GM19452 (cell line): ENCODE measurements around the gene NFATC4.
"Not testable (repeated sequence)": the region's sequence is repeated elsewhere in the genome, so short reads cannot be mapped to it uniquely, and the experiment has no call there.

ENCODE experiments used
- ATAC-seq: cut with Tn5 transposase; IDR thresholded peaks from one replicate; pipeline ENCODE4 v1.9.1; 2021; ENCODE audit not compliant: unreplicated experiment

Gene NFATC4

DNA sequence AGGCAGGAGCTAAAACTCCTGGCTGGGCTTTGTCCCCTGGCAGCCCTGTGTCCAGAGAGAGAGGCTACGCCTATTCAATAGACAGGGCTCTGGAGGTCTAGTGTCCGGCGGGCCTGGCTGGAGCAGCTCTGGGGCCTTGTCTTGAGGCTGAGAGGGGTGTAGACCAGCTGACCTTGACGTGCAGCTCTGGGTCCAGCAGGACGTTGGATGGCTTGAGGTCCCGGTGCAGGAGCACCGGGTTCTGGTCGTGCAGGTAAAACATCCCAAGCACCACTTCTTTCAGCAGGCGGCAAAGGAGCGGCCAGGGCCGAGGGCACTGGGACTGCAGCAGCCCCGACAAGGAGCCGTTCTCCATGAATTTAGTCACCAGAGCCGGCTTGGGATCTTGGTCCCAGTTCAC, 29.1 kb upstream of the NFATC4 start:
- no peak for ATAC-seq

DNA sequence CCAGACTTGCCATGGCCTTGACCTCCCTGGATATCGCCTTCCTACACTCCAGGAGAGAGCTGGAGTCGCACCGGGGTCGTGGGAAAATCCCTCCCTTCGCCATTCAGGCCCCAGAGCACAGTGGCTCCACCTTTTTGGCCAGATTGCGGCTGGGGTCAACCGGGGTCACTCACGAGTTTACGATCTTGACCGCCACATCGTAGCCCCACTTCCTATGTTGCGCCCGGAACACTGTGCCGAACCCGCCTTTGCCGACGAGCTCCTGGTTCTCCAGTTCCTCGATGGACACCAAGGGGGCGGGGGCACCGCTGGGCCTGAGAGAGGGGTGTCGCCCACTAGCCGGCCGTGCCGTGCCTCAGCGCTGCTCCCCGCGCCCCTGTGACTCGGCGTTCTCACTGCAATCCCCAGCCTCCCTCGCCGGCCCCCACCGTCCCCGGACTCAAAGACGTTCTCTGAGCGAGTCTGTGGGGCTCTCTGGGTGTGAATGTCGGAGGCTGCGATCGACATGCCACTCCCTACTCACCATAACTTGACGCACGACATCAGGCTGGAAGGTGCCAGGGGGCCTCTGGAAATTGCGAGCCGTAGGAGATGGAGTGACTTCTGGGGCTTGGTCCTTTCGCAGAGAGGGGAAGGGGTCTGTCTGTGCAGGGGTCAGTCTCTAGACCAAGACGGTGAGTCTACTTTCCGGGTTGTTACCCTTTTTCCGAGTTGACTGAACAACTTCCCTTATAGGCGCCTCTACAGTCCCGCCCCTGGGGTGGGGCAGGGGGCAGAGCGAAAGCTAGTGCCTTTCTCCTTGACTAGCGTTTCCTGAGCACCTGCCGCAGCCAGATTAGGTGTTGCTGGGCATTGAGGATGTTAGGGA, 28.5 kb upstream of the NFATC4 start, which contains the start of gene RIPK3:
RIPK3 (minus strand) TSS at position 708 of the 868 bp plus-strand sequence; CDS start at position 543, 165 bp downstream.
- ATAC-seq: peak; percentile 83

DNA sequence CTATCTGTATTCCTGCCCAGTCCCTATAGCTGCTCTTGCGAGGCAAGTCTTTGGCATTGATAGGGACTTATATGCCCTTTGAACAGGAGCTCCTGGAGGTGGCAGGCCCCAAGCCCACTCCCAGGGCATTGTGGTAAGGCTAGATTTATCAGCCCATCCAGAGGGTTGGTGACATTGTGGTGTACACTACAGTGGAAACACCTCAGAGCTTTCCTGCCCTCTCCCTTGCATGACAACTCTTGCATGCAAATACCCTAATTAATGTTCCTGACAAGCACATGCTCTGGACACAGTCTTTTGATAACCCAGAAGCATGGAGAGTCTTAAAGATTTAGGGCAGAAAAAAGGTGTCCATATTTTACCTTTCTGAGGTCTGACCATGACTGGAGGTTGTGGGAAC, 27.4 kb upstream of the NFATC4 start:
- ATAC-seq: no peak

GRCh38 chr14:24342889-24343288, 25.1 kb upstream of the NFATC4 start:
- ATAC-seq: no peak

DNA sequence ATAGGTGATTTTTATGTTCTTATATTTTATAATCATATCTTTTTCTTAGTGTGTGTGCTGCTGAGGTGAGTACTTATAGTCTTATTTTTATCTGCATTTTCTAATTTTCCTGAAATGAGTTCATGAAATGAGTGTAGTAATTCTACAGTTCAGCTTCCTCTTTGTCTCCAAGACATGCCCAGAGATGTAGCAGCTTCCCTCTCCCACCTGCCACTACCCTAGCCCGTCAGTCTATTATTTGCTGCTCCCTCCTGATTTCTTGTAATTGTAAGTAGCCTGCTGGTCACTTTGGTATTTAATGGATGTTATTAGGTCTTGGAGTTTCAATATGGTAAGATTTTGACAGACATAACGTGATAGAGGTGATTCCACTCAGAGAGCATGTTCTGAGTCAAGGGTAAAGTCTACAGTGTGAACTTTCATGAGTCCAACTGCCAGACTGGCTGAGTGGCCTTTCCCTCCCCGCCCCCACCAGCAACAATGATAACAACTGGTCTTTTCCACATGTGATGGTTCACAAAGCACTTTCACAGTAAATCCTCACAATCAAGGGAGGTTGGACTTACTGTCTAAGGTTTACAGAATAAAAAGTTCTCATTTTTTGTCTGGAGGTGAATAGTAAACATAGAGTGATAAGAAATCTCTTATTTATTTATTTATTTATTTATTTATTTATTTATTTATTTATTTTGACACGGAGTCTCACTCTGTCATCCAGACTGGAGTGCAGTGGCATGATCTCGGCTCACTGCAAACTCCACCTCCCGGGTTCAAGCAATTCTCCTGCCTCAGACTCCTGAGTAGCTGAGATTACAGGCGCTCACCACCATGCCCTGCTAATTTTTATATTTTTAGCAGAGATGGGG, 24.0 kb upstream of the NFATC4 start:
- ATAC-seq: no peak

- ATAC-seq: no peak
These were observed 20.9 kb upstream of the NFATC4 start for GRCh38 chr14:24347134-24347533.

DNA sequence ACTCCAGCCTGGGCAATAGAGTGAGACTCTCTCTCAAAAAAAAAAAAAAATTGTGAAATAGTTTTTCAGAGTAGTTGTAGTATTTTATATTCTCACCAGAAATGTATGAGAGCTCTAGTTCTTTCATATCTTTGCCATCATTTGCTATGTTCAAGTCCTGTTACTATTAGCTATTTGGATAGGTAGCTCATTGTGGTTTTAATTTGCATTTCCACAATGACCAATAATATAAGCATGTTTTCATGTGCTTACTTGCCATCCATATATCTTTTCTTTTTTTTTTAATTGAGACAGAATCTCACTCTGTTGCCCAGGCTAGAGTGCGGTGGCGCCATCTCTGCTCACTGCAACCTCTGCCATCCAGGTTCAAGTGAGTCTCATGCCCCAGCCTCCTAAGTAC, 19.8 kb upstream of the NFATC4 start:
- ATAC-seq: no peak

DNA sequence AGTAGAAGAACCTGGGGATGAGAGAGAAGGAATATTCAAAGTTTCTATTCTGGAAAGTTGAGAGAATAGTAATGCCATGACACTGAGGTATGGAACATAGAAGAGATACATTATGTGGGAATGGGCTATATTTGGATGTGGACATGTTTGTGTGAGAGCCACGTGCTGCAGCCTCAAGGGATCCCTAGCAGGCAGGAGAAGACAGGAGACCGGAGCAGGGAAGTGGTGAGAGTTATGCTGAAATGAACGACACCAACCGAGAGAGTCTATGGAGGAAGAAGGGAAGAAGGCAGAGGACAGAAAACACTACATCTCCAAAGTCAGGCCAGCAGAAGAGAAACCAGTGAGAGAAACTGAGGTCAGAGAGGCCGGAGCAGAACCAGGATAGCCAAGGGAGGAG, 18.2 kb upstream of the NFATC4 start:
- no peak for ATAC-seq

DNA sequence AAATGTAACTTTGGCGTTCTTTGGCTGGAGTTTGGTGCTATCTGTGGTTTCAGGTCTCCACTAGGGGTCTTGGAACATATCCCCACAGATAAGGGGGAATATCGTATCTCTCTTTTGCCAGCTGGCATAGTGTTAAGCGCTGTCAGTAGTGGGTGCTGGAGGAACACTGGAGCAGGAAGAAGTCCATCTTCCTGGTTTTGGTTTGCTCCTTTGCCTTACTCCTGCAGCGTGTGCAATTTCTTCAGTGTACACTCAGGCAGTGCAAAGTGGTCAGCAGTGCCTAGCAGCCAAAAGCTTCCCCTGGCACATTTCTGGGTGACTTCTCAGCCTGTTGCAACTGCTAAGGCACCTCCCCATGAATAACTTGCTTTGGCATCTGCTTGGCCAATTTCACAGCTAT, 16.5 kb upstream of the NFATC4 start:
- ATAC-seq: no peak

DNA sequence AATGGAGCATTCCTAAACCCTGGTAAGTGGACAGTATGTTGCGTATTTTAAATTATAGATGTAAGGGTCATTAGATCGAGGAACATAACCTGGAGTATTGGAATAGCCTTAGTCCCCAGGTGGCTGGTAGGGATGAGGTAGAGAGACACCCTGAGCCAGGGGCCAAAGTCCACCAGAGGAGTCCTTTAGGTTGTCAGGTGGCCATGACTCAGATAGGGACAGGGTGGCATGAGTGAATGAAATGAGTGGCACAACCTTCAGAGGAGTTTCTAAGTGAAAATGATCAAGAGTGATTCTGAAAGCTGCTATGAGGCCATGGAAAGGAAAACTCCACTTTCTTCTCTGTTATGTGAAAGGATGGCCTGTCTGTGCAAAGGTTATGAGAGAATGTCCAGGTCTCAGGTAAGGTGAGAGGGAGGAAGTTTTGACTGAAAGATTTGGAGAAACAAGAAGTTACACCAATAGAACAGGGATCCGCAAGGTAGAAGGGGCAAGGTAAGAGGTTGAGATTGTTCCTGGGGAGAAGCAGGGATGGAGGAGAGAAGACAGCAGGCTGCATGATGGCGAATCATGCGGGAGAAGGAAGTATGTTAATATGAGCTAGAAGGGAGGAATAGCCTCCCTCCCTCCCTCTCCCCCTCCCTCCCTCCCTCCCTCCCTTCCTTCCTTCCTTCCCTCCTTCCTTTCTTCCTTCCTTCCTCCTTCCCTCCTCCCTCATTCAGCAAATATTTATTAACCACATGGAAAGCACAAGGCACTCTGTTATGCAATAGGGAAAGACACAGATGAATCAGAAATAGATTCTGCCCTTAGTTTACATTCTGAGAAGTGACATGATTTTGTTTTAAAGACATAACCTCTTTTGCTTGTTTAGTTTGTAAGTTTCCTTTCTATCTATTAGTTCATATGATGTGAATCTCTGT, 14.2 kb upstream of the NFATC4 start:
- ATAC-seq: no peak

DNA sequence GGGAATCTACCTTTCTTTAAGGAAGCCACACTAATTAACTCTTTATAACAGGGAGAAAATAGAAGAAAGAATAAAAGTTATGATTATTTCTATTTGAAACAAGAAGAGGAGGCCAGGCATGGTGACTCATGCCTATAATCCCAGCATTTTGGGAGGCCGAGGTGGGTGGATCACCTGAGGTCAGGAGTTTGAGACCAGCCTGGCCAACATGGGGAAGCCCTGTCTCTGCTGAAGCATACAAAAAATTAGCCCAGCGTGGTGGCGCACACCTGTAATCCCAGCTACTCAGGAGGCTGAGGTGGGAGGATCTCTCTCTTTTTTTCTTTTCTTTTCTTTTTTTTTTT, 13.5 kb upstream of the NFATC4 start:
- not testable (repeated sequence) for ATAC-seq

- ATAC-seq: no peak
These were observed 13.0 kb upstream of the NFATC4 start for GRCh38 chr14:24355009-24355408.

DNA sequence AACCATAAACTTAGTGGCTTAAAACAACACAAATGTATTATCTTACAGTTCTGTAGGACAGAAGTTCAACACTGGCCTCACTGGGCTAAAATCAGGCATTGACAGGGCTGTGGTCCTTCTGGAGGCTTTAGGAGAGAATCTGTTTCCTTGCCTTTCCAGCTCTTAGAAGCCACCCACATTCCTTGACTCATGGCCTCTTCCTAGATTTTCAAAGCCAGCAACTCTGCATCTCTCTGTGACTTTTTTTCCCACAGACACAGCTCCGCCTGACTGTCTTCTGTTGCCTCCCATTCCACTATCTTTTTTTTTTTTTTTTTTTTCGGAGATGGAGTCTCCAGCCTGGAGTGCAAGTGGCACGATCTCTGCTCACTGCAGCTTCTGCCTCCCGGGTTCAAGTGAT, 11.8 kb upstream of the NFATC4 start:
- no peak for ATAC-seq

DNA sequence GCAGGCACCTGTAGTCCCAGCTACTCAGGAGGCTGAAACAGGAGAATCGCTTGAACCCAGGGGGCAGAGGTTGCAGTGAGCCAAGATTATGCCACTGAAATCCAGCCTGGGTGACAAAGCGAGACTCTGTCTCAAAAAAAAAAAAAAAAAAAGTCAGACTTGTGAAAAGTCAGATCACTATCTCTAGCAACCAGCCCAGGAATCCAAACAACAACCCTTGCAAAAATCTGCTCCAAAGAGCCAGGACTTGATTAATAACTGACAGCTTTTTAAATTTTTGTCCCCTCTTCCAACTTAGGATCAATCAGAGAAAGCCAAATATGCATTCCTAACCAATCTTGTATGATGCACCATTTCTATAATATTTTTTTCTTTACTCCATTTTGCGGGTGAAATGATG, 7.7 kb upstream of the NFATC4 start:
- no peak for ATAC-seq

DNA sequence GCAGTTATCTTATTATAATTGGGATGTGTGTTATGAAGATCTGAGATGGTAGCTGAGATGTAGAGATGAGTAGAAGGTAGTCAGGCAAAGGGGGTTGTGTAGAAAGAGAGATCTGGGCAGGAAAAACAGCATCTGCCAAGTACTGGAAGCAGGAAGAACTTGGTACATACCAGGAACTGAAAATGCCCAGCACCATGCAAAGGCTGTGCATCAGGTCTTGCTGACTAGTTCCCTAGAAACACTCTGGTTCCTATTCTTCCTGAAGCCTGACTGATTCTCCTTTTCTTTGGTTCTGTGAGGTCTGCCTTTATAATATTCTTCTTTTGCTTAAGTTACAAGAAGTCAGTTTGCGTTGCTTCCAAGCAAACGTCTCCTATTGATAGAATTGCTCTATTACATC, 6.7 kb upstream of the NFATC4 start:
- ATAC-seq: no peak

DNA sequence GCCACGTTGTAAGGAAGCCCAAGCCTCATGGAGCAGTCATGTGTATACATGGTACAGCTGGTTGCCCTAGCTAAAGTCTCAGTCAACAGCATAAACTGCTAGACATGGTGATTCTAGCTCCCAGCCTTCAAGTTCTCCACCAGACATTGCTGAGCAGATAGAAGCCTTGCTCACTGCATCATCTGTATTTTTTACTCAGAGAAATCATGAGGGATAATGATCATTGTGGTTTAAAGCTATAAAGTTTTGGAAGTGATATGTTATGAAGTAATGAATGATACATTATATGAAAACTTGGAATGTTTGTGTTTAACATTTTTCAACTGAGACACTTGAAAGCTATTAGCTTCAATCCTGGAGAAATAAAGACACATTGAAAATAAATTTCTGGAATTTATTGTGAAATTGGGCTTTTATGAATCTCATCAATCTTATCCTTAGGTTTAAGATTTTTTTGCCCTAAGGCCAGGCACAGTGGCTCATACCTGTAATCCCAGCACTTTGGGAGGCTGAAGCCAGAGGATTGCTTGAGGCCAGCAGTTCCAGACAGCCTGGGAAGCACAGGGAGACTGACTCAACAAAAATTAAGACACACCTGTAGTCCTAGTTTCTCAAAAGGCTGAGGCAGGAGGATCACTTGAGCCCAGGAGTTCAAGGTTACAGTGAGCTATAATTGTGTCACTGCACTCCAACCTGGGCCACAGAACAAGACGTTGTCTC, 5.6 kb upstream of the NFATC4 start:
- ATAC-seq: no peak

DNA sequence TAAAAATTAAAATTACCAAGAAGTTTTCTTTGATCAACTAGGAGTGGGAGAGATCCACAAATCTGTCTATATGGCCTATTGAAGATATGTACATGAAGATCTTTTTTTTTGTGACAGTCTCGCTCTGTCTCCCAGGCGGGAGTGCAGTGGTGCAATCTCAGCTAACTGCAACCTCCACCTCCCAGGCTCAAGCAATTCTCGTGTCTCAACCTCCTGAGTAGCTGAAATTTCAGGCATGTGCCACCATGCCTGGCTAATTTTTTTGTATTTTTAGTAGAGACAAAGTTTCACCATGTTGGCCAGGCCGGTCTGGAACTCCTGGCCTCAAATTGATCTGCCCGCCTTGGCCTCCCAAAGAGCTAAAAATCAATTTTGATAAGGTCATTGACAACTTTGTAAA, 4.6 kb upstream of the NFATC4 start:
- ATAC-seq: no peak

- ATAC-seq: no peak
These were observed 3.1 kb upstream of the NFATC4 start for GRCh38 chr14:24364841-24365240.

DNA sequence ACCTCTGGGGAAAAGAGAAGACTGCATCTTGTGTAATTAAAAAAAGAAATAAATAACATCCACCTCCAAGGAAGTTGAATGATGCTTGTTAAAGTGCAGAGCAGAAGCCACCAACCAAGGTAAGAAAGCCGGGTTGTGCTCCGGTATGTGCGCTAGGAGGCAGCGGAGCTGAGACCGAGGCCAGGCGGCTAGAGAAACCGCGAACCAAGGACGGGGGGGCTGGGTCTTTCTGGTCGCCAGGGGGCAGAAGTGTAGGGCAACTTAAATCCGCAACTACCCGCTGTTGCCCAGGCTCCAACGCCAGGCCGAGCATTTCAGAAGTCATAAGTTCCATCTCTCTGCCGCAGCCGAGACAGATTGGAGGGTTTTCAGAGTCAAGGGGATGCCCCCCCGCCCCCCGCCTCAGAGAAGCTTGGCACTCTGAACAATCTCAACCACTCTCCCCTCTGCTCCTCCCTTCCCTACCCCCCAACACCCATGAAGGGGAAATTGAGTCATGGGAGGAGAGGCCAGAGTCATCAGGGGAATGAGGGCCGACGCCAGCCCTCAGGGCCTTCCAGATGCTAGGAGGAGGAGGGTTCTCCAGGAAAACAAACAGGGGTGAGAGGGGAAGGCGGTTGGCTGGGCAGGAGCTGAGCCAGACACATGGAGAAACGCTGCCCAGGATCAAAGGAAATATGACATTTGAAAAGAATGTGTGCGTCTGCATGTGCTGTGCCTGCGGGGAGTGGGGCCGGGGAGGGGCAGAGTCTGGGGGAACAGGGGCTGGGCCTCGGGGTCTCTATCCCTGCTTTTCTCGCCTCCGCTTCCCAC, 2.2 kb upstream of the NFATC4 start:
- peak; percentile 40 for ATAC-seq

GRCh38 chr14:24366413-24366720, 1.6 kb upstream of the NFATC4 start:
- ATAC-seq: no peak
